ENCODE data around the gene MSL3. TPM values are rescaled to one million over a fixed set of nuclear protein-coding genes. Genes with fewer than 3 reads are reported as not detected.
A peak's percentile ranks its signal among the peaks of the same experiment; 100 is the strongest.

Gene MSL3
- total RNA-seq: 22.4 TPM

- DNase-seq (ENCODE audit: low read depth in 2 of 3, low spot score in 2 of 3): peak in 2 of 3 donors; percentile 34 to 43
Measured at GRCh38 chrX:11757719-11758399, at the start of gene MSL3. Gene MSL3 (plus strand): TSS chrX:11758237. CDS start chrX:11758264, 27 bp downstream.

DNA sequence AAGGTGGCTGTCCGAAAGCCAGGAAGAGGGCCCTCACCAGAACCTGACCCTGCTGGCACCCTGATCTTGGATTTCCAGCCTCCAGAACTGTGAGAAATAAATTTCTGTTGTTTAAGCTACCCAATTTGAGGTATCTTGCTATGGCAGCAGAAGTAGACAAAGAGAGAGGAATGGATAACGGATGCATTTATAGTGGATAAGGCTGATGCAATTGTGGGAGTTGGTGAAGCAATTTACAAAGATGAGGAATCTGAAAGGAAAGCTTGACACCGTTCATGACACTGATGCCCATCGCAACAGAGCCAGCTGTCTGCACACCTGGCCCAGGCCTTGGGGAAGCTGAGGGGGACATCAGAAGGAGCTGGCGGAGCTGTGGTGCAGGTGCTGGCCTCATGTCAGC lies 35.7 kb upstream of the MSL3 start:
- DNase-seq (ENCODE audit: low read depth in 2 of 3, low spot score in 2 of 3): no peak

DNA sequence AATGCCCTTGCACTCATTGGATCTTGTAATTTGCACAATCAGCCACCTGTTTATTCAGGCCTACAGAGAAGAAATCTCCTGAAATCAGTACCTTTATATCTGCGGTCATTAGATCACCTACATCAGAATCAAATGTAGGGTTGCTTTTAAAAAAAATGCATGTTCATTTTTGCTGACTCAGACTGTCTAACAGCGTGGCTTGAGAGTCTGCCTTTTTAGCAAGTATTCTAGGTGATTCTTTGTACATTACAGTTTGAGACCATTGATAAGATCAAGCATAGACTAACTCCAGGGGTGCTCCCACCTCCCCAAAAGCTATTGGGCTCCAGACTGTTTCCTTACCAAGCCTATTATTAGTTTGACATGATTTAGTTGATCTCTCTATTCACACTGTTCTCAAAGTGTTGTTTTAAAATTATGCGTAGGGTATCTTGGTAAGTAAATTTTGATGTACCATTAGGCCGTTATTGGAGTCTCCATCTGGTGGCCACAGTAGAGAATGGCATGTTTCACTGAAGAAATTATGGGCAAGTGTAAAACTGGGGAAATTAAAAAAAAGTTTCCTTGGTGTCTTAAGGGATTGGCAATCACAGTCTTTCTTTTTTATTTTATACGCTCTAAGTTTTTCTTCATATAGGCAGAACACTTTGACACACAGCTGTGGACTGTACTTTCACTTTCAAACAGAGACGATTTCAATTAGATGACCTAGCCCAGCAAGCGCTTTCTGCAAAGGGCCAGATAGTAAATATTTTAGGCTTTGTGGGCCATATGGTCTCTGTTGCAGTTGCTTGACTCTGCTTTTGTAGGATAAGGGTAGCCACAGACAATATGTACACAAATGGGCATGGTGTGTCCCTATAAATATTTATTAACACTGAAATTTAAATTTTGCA lies 33.7 kb upstream of the MSL3 start:
- DNase-seq (ENCODE audit: low read depth in 2 of 3, low spot score in 2 of 3): peak in 2 of 3 donors; percentile 3 to 38

DNA sequence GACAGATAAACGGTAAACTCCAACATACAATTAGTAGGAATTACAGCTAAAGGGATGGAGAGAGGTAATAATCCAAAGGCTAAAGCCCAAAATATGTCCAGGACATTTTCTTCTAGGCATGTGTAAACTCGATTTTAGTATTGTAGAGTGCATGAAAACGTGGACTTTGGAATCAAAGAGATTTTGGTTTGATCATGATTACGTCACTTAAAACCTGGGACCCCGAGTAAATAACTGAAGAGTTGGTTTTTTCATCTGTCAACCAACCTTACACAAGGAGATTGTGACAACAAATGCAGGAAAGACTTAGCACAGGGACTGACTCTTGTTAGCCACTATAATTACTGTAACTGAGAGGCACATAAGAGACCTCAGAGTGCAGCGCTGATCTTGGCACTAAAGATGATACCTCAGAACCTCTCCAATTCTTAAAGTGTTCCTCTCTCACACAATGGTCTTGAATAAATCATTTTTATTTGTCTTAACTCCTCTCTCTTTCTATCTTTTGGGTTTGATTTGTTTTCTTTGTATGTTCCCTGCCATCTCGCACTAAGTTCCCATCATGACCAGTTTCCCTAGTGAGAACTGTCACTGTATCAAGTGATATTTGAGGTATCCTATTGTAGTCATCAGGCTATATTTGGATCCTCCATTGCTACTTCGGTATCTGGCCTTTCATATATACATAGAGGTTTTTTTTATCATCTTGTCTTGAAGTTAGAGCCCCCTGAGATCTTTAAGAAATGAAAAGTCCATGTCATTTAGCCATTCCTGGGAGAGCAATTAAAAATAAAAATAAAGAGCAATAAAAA lies 32.2 kb upstream of the MSL3 start:
- no peak for DNase-seq (ENCODE audit: low read depth in 2 of 3, low spot score in 2 of 3)

DNA sequence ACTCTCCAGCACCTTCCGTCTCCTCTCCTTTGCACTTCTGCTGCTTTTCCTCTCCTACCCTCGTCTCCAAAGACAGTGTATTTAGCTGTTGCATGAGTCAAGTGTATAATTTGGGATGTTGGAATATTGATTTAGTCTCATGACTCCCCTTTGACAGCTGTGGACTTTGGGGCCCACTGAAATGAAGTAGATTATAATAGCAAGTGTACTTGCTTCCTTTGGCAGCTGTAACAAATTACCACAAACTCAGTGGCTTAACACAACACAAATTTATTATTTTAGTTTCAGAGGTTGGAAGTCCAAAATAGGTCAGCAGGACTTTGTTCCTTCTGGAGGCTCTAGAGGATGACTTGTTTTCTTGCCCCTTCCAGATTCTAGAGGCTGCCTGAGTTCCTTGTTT lies 29.5 kb upstream of the MSL3 start:
- DNase-seq (ENCODE audit: low read depth in 2 of 3, low spot score in 2 of 3): no peak

DNA sequence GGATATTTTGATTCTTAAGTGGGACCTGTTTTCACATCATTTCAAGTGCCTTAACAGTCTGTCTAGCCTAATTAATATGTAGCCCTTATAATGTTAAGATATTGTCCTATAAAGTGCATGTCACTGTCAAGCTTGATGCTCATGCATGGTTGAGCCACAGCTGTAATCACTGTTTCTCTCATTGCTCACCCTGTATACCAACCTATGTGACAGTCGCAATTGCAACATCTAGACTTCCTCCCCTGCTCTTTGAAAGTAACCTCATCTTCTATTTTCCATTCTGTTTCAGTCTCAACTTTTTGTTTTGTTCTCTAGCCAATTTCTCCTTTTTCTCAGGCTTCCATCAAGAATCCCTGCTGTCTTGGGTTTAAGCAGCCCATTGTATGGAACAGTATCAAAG lies 24.4 kb upstream of the MSL3 start:
- no peak for DNase-seq (ENCODE audit: low read depth in 2 of 3, low spot score in 2 of 3)

DNA sequence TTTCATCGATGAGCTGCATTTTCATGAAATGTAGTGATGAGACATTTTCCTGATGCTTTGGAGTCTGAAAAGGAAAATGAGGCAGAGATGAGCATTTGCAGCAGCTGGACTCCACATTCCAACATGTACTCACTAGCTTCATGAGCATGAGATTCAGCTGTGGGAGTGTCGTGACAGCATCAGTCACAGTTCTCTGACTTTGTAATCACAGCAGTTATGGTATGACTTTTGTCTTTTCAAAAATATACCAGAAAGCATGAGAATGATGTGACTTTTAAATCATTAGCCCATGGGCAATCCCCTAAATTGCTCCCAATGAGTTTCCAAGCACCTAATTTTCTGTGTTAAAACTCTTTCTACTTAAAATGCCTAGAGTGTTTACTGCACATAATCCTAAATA lies 18.3 kb upstream of the MSL3 start:
- no peak for DNase-seq (ENCODE audit: low read depth in 2 of 3, low spot score in 2 of 3)

DNA sequence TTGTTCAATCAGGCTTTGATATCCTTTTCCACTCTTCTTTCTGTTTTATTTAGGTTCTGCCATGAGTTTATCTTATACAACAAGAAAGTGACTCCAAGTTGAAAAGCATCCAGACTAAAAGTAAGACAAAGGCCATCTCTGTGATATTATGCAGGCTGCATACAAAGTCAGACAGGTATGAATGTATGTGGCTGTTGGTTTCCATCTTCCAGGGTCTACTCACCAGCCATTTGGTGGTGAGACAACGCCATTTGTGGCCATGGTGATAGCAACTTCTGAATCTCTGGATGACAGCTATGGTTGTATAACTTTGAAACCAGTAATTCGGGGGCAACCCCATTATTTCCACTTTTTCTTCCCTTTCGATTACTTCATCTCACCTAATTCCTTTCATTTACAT lies 17.2 kb upstream of the MSL3 start:
- DNase-seq (ENCODE audit: low read depth in 2 of 3, low spot score in 2 of 3): no peak

DNA sequence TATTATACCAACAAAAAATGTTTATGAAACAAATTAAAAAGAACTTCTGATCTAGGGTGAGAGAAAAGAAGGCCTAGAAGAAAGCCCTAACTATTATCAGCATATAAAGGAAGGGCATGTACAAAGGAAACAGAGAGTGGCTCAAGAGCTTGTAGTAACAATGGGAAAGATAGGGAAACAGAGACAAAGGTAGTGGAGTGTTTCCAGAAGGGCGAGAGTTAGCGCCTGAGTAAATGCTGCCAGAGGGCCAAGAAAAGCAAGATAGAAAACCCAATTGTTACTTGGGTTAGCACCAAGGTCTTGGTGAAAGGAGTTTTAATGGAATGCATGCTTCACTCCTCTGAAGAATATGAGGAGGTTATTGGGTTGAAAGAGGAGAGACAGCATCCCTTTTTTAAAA lies 16.5 kb upstream of the MSL3 start:
- DNase-seq (ENCODE audit: low read depth in 2 of 3, low spot score in 2 of 3): no peak

DNA sequence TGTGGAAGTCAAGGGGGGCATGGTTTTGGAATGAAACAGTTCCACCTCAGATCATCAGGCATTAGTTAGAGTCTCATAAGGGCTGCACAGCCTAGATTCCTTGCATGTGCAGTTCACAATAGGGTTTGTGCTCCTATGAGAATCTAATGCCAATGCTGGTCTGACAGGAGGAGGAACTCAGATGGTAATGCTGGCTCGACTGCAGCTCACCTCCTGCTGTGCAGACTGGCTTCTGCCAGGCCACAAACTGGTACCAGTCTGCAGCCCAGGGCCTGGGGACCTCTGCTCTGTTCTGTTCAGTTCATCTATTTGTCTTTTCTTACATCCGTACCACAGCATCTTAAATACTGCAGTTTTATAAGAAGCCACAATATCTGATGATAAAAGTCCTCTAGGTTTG lies 12.2 kb upstream of the MSL3 start:
- DNase-seq (ENCODE audit: low read depth in 2 of 3, low spot score in 2 of 3): no peak

DNA sequence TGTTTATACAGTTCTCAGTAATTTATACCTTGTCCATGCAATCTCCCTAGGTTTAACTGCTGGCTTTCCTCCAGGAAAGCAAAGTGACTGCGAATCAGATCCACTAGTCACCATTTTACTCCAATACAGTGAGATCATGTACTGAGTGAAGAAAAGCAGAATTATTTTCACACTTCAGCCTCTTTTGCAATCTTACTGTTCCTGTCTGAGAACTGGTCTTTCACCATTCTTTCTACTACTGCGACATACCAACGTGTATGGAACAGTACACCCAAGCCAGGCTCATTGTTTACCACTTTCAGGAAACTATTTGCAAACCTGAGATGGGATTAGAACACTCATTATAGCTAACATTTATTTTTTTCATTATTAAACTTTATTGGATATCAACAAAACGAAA lies 8.0 kb upstream of the MSL3 start:
- no peak for DNase-seq (ENCODE audit: low read depth in 2 of 3, low spot score in 2 of 3)

- no peak for DNase-seq (ENCODE audit: low read depth in 2 of 3, low spot score in 2 of 3)
Measured at GRCh38 chrX:11750694-11751093, 7.3 kb upstream of the MSL3 start.

GRCh38 chrX:11751261-11751660 lies 6.8 kb upstream of the MSL3 start:
- no peak for DNase-seq (ENCODE audit: low read depth in 2 of 3, low spot score in 2 of 3)

DNA sequence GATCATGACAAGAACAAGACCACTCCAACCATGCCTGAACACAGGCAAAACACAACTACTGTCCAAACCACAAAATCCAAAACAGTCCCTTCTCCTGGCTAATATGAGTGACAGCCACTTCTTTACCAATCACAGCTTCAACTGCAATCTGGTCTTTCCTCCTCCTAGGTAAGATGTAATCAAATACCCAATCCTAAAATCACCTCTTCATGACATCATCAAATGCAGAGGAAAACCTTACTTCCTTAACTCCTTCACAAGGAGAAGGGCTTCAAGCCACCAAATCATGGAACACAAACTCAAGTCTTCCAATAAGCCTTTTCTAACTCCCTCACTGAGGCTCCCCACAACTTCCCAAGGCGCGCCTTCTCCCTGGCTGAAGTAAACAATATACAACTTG lies 4.4 kb upstream of the MSL3 start:
- DNase-seq (ENCODE audit: low read depth in 2 of 3, low spot score in 2 of 3): no peak

- no peak for DNase-seq (ENCODE audit: low read depth in 2 of 3, low spot score in 2 of 3)
Measured at GRCh38 chrX:11754958-11755645, 2.9 kb upstream of the MSL3 start.

DNA sequence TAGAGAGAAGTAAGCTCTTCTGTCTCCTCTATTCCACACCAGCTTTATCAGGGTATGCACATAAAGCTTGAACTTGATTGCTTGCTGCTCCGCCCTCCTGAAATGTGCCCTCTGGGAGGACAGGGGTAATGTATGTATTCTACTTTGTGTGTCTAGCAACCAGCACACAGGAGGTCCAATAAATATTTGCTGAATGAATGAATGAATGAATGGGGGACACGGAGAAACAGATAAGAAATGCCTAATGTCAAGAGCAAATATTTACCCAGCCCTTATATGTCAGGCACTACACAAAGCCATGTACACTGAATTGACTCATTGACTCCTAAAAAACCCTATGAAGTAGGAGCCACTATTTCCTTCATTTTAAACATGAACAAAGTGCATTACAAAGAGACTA lies 2.3 kb upstream of the MSL3 start:
- DNase-seq (ENCODE audit: low read depth in 2 of 3, low spot score in 2 of 3): no peak

DNA sequence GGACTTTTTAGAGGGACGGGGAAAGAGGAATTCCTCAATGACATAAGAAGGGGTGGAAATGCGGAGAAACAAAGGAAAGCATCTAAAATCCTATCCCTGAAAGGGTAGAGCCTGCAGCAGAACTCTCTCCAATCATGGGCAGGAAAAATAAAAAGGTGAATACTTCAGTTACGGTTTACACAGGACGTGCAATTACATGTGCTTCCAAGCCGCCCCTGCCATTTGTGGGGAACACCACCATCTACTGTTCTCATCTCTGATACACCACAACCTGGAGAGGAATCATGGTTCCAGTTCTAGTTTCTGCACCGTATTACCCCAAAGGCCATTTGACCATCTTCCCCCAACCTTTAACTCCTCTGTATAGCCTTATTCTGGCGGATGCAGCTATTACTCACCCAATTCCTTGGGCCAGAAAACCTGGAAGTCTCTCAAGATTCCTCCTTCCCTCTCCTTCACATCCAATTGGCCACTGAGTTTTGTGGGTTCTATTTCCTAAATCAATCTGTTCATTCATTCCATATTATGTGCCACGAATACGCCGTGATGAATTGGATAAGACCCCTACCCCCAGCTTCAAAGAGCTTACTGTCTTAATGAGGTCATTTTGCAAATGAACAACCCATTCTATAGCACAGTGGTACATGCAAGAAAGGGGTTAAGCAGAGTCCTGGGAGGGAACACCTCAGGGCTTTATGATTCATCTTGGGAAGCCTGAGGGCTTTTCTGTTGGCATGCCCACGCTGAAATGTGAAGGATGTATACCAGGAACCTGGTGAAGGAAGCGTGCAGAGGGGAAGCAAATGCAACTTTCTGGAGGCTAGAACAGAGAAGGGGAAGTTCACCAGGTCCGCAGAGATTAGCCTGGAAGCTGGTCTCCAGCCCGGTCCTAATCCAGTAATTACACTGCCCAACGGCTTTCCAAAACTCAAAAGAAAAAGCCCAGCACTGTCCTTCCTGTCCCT lies 1.4 kb upstream of the MSL3 start:
- no peak for DNase-seq (ENCODE audit: low read depth in 2 of 3, low spot score in 2 of 3)

GRCh38 chrX:11757397-11757718 lies 679 bp upstream of the MSL3 start:
- DNase-seq (ENCODE audit: low read depth in 2 of 3, low spot score in 2 of 3): no peak

GRCh38 chrX:11758400-11759171 lies 549 bp downstream of the MSL3 start:
- DNase-seq (ENCODE audit: low read depth in 2 of 3, low spot score in 2 of 3): peak; percentile 75 to 89 (median 87)

All from hematopoietic multipotent progenitor cell (in vitro differentiated cells).